ENCODE data around the gene HHATL. TPM values are rescaled to one million over a fixed set of nuclear protein-coding genes. Genes with fewer than 3 reads are reported as not detected.

The HHATL gene
- polyA plus RNA-seq, 3 donors = not detected

DNA sequence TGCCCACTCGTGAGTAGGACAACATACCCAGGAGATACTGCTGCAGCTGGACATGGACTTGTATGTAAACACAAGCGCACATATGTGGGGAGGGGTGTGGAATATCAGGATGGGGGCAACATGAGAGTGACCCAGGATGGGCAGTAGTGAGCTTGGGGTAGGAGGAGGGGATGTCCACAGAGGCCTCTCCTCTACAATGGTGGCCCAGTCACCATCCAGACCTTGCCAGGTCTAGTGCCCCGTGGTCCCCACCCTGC is 49.4 kb downstream of the HHATL start:
- 50% methylated on average over 3 of the region's 3 CpGs for WGBS (ENCODE audit: insufficient coverage)
- peaks cover 84% of the 10 kb centered on the region for H3K79me2 ChIP-seq (ENCODE audit: insufficient read depth, low read length)
- peak overlapping the region; percentile 84 to 87 for H3K27ac ChIP-seq (ENCODE audit: low read depth in 1 of 2, low read length in 2 of 2)
- intact Hi-C loops (cut with micrococcal nuclease) = loop anchor here in 1 of 2 donors (10.0 kb wide), 1 partner anchor 68 kb away; the partner anchor contains the start of gene SEC22C
- H3K36me3 ChIP-seq (replicated peaks in 1 of 2; ENCODE audit: control insufficient read depth in 1 of 2, insufficient read depth in 2 of 2, low read length in 2 of 2) = peaks cover 17 to 34% of the 10 kb centered on the region in 2 donors
- no peak for DNase-seq
- H3K4me2 ChIP-seq (replicated peaks; ENCODE audit: extremely low read depth, low read length, poor library complexity, severe bottlenecking) = peak overlapping the region; percentile 80
- peaks cover 64% of the 10 kb centered on the region for H4K20me1 ChIP-seq (ENCODE audit: insufficient read depth, low read length)
- Mint-ChIP-seq H3K9me3 (no peaks in the 10 kb centered on the region), H3K27me3 (ENCODE audit: low read depth in 3 of 3) (peaks cover 0 to 1% (median 0%) of the 10 kb centered on the region in 3 donors), H3K27ac (peak overlapping the region; percentile 89 to 96 (median 94)), H3K36me3 (peaks cover 17 to 29% of the 10 kb centered on the region in 2 donors), H3K4me1 (peaks cover 61% of the 10 kb centered on the region), H3K4me3 (peak overlapping the region; percentile 93 to 96)
- H3K4me3 ChIP-seq (replicated peaks in 1 of 3; ENCODE audit: low read depth in 2 of 3, low read length in 3 of 3) = peak overlapping the region; percentile 62 to 98 (median 92)
- H3K9me3 ChIP-seq (replicated peaks in 1 of 2; ENCODE audit: control insufficient read depth in 1 of 2, insufficient read depth in 1 of 2, low read length in 2 of 2) = no peaks in the 10 kb centered on the region
- TF ChIP-seq, protein P1, sequence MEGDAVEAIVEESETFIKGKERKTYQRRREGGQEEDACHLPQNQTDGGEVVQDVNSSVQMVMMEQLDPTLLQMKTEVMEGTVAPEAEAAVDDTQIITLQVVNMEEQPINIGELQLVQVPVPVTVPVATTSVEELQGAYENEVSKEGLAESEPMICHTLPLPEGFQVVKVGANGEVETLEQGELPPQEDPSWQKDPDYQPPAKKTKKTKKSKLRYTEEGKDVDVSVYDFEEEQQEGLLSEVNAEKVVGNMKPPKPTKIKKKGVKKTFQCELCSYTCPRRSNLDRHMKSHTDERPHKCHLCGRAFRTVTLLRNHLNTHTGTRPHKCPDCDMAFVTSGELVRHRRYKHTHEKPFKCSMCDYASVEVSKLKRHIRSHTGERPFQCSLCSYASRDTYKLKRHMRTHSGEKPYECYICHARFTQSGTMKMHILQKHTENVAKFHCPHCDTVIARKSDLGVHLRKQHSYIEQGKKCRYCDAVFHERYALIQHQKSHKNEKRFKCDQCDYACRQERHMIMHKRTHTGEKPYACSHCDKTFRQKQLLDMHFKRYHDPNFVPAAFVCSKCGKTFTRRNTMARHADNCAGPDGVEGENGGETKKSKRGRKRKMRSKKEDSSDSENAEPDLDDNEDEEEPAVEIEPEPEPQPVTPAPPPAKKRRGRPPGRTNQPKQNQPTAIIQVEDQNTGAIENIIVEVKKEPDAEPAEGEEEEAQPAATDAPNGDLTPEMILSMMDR (IDR thresholded peaks at IDR 0.05) = no peak
- H2AFZ ChIP-seq (ENCODE audit: insufficient read depth, low read depth, low read length, poor library complexity, severe bottlenecking) = peak overlapping the region; percentile 75
- peak overlapping the region; percentile 76 for H3K9ac ChIP-seq (ENCODE audit: insufficient read depth, low read length, poor library complexity, severe bottlenecking)
- peaks cover 40 to 54% of the 10 kb centered on the region in 2 donors for H3K4me1 ChIP-seq (ENCODE audit: control insufficient read depth in 1 of 2, insufficient read depth in 2 of 2, low read length in 2 of 2)
- no peaks in the 10 kb centered on the region for H3K27me3 ChIP-seq (ENCODE audit: control insufficient read depth in 2 of 2, insufficient read depth in 2 of 2, low read length in 2 of 2)

DNA sequence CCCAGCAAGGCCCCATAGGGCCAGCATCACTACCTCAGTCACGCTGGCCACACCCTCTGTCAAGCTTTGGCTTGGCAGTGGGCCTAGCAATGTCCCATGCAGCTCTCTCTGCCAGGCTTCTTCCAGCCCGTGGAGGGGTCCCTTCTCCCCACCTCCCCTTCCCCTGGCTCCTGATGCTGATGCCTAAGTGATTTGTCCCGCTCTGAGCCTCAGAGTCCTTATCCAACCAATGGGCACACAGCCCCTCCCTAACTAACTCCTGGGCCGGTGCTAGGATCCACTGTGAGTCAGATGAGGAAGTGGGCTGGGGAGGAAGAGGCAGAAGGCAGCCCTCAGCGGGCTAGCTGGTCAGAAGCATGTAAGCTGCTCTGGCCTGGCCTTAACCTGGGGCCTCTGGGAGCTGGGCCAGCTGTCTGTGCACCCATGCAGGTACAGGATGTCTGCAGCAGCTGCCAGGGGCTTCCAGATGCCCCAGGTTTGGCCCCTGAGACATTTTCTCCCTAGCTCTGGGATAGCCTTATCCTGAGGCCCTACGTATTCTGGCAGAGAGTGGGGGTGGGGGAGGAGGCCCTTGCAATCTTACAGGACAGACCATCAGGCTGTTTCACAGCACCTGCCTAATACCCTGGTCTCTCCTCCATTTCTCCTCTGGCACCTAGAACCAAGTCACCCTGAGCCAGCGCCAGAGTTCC is 49.8 kb downstream of the HHATL start:
- intact Hi-C loops (cut with micrococcal nuclease) = loop anchor here in 1 of 2 donors (10.0 kb wide), 1 partner anchor 68 kb away; the partner anchor contains the start of gene SEC22C
- Mint-ChIP-seq H3K4me3 (peak overlapping the region; percentile 93 to 96), H3K4me1 (peaks cover 63% of the 10 kb centered on the region), H3K9me3 (no peaks in the 10 kb centered on the region), H3K36me3 (peaks cover 22 to 33% of the 10 kb centered on the region in 2 donors), H3K27ac (peak overlapping the region; percentile 89 to 96 (median 94)), H3K27me3 (ENCODE audit: low read depth in 3 of 3) (no peaks in the 10 kb centered on the region)
- no peaks in the 10 kb centered on the region for H3K27me3 ChIP-seq (ENCODE audit: control insufficient read depth in 2 of 2, insufficient read depth in 2 of 2, low read length in 2 of 2)
- H3K9ac ChIP-seq (ENCODE audit: insufficient read depth, low read length, poor library complexity, severe bottlenecking) = peak overlapping the region; percentile 76
- H2AFZ ChIP-seq (ENCODE audit: insufficient read depth, low read depth, low read length, poor library complexity, severe bottlenecking) = peak overlapping the region; percentile 75
- TF ChIP-seq, protein P1 (IDR thresholded peaks at IDR 0.05) = no peak
- peaks cover 69% of the 10 kb centered on the region for H4K20me1 ChIP-seq (ENCODE audit: insufficient read depth, low read length)
- 35% methylated on average over 4 of the region's 7 CpGs for WGBS (ENCODE audit: insufficient coverage)
- peaks cover 17 to 39% of the 10 kb centered on the region in 2 donors for H3K36me3 ChIP-seq (replicated peaks in 1 of 2; ENCODE audit: control insufficient read depth in 1 of 2, insufficient read depth in 2 of 2, low read length in 2 of 2)
- peaks cover 40 to 54% of the 10 kb centered on the region in 2 donors for H3K4me1 ChIP-seq (ENCODE audit: control insufficient read depth in 1 of 2, insufficient read depth in 2 of 2, low read length in 2 of 2)
- peak overlapping the region; percentile 80 for H3K4me2 ChIP-seq (replicated peaks; ENCODE audit: extremely low read depth, low read length, poor library complexity, severe bottlenecking)
- no peaks in the 10 kb centered on the region for H3K9me3 ChIP-seq (replicated peaks in 1 of 2; ENCODE audit: control insufficient read depth in 1 of 2, insufficient read depth in 1 of 2, low read length in 2 of 2)
- peak overlapping the region; percentile 62 to 98 (median 92) for H3K4me3 ChIP-seq (replicated peaks in 1 of 3; ENCODE audit: low read depth in 2 of 3, low read length in 3 of 3)
- peaks cover 89% of the 10 kb centered on the region for H3K79me2 ChIP-seq (ENCODE audit: insufficient read depth, low read length)
- peak; percentile 81 to 88 (median 87) for DNase-seq
- H3K27ac ChIP-seq (ENCODE audit: low read depth in 1 of 2, low read length in 2 of 2) = peak overlapping the region; percentile 84 to 87

All from CD14-positive monocyte (primary cell).